GM13977 (cell line): ENCODE measurements around the gene TMSB10.

Source experiments
- DNase-seq: peaks from one replicate; pipeline ENCODE4 v3.0.0; 2012; ENCODE audit warnings: low spot score
- in situ Hi-C: fragments of 300-500 bp; cut with MboI; formaldehyde crosslinking; loops from one replicate; pipeline ENCODE4 v1.12.0; 2022; ENCODE audit warnings: low sequenced_read_pairs, low pct_unique_long_range_greater_than_20kb, mixed read lengths, inconsistent platforms; ENCODE audit not compliant: unreplicated experiment
- TF ChIP-seq, protein P1 (sequence below): IDR thresholded peaks from 2 replicates; pipeline ENCODE4 v1.5.1; 2012; ENCODE audit warnings: mild to moderate bottlenecking, control low read depth; ENCODE audit not compliant: insufficient read depth; ENCODE audit errors: extremely low read depth, missing control alignments

TMSB10 gene

GRCh38 chr2:84880395-84880644, 25.1 kb upstream of the TMSB10 start:
- TF ChIP-seq, protein P1, sequence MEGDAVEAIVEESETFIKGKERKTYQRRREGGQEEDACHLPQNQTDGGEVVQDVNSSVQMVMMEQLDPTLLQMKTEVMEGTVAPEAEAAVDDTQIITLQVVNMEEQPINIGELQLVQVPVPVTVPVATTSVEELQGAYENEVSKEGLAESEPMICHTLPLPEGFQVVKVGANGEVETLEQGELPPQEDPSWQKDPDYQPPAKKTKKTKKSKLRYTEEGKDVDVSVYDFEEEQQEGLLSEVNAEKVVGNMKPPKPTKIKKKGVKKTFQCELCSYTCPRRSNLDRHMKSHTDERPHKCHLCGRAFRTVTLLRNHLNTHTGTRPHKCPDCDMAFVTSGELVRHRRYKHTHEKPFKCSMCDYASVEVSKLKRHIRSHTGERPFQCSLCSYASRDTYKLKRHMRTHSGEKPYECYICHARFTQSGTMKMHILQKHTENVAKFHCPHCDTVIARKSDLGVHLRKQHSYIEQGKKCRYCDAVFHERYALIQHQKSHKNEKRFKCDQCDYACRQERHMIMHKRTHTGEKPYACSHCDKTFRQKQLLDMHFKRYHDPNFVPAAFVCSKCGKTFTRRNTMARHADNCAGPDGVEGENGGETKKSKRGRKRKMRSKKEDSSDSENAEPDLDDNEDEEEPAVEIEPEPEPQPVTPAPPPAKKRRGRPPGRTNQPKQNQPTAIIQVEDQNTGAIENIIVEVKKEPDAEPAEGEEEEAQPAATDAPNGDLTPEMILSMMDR: no peak
- no peak for DNase-seq
- in situ Hi-C loops: no loop called here

GRCh38 chr2:84880645-84881521, 24.6 kb upstream of the TMSB10 start, which contains the start of gene TRABD2A:
Gene TRABD2A, minus strand, starts transcription at chr2:84881084. Its CDS starts 45 bp downstream, at chr2:84881039.
- in situ Hi-C loops: no loop called here
- TF ChIP-seq, protein P1: no peak
- DNase-seq: peak; percentile 40

DNA sequence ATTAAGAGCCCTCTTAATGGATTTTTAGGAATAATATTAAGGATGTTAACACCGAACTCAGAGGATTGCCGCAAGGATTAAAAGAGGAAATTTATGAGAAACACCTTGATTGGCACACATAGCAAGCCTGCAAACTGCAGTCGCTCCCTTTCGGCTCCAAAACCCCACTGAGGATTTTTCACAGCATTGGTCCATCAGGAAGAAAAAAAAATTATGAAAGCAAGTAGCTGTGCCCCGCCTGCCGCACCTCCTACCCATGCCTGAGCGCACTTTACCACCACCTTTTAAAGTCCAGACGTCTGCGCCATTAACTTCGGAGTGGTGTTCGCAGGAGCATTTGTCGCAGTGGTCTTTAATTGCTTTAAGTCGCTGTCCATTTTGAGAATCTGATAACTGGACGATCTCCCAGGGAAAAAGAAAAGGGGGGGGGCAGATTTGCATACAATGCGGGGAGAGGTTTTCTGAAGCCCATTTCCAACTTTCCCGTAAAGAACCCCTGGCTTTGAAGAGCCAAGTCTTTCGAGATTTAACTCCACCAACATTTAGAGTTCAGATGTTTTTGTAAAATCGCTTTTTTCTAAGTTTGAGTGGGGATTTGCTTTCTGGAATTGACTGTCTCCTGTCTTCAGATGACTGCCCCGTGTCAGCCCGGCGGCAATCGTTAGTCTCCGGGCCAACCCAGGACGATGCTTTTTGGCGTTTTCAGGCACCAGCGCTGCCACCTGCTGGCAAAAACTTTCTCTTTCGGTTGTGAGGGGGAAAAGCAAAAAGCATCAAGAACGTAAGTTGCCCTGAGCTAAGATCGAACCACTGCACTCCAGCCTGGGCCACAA, 23.7 kb upstream of the TMSB10 start:
- in situ Hi-C loops: no loop called here
- TF ChIP-seq, protein P1: peak; percentile 70
- DNase-seq: peak; percentile 76

DNA sequence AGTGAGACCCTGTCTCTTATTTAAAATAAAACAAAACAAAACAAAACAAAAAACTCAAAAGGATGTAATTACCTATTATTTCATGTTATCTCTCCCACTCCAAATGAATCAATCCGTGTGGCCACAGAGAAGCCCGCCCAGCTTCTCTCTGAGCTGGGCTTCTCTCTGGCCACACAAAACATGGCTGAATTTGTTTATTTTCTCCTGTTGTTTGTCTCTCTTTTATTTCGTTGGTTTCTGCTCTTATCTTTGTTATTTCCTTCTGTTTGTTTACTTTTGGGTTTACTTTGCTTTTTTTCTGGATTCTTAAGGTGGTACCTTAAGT, 23.1 kb upstream of the TMSB10 start:
- in situ Hi-C loops: no loop called here
- DNase-seq: no peak
- TF ChIP-seq, protein P1: no peak

DNA sequence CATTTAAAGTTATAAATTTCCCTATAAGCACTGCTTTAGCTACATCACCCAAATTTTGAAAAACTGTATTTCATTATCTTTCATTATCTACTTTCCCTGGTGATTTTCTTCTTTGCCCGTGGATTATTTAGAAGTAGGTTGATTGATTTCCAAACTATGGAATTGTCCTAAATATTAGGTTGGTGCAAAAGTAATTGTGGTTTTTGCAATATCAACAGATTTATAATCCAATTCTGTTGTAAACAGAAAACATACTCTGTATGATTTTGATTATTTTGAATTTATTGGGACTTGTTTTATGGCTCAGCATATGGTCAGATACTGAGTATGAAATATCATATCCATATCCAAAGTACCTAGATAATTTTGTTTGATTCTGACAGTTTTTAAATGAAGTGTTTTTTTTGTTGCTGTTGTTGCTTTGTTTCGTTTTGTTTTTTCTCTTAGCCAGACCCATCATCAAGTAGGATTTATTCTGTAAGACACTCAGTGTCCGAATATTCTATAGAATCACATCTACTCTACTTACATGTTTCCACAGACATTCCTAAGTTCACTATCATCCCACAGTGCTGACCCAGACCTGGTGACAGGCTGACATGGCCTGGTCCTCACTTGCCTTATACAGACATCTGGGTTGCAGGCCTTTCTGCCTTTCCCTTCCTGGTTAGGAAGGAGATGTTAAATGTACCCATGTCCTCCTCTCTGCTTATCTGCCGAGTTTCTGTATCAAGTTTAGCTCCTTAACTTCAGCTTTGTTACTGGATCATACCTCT, 22.5 kb upstream of the TMSB10 start:
- TF ChIP-seq, protein P1: no peak
- in situ Hi-C loops: no loop called here
- DNase-seq: no peak

DNA sequence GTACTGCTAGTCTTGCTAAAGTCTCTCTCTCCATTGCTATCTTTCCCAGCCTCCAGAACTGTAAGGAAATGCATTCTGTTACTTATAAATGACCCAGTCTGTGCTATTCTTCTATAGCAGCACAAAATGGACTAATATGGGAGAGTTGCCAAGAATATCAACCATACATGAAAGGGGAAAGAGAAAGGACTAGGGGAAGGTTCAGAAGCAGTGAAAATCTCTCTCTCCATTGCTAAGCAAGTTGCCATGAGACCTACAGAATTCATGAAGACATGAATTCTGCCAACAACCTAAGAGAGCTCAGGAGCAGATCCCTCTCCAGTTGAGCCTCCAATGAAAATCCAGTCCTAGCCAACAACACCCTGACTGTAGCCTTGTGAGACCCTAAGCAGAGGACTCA, 21.0 kb upstream of the TMSB10 start:
- DNase-seq: no peak
- TF ChIP-seq, protein P1: no peak
- in situ Hi-C loops: no loop called here
